ENCODE results near the gene SORT1. TPM values are rescaled to one million over a fixed set of nuclear protein-coding genes. Genes with fewer than 3 reads are reported as not detected.

Gene SORT1
- total and polyA plus RNA-seq, 2 of the 13 experiments (the other 11 are each of a cell fraction or from before 2014, with no cell fraction given), result 32.4 to 93.0 TPM

GRCh38 chr1:109392788-109393616 lies 4.7 kb downstream of the SORT1 start (continued):
- peak; percentile 76; the same call in 1 of the 2 replicates for TF ChIP-seq PRDM10 (CRISPR knock-in tag; IDR thresholded peaks at IDR 0.05; ENCODE audit: low read depth)
- no peak for TF ChIP-seq XBP1 (CRISPR knock-in tag; IDR thresholded peaks at IDR 0.05)
- no peak for TF ChIP-seq GTF2F1 (IDR thresholded peaks at IDR 0.05; ENCODE audit: low read length)
- TF ChIP-seq ZSCAN30 (CRISPR knock-in tag; IDR thresholded peaks at IDR 0.05), result no peak
- TF ChIP-seq SNAI1 (CRISPR knock-in tag; IDR thresholded peaks at IDR 0.05; ENCODE audit: borderline replicate concordance), result no peak
- peak; percentile 61; the same call in 1 of the 2 replicates for TF ChIP-seq HOXA5 (CRISPR knock-in tag; IDR thresholded peaks at IDR 0.05)
- TF ChIP-seq LCORL (IDR thresholded peaks at IDR 0.05), result 0 out of 2 replicates have a peak, but pooled peaks have one; percentile 41
- peak; percentile 72 for TF ChIP-seq LCORL (CRISPR knock-in tag; IDR thresholded peaks at IDR 0.05)
- peak; percentile 98 for TF ChIP-seq SIN3A (IDR thresholded peaks at IDR 0.05; ENCODE audit: borderline replicate concordance, low read depth, low read length)
- peak; percentile 86 for TF ChIP-seq RXRA (CRISPR knock-in tag; IDR thresholded peaks at IDR 0.05)
- TF ChIP-seq MEIS1 (CRISPR knock-in tag; IDR thresholded peaks at IDR 0.05; ENCODE audit: borderline replicate concordance), result peak; percentile 95
- no peak for TF ChIP-seq GZF1 (CRISPR knock-in tag; IDR thresholded peaks at IDR 0.05)
- TF ChIP-seq SRSF9 (IDR thresholded peaks at IDR 0.05; ENCODE audit: borderline replicate concordance, insufficient read depth, low read depth, low read length, poor library complexity, severe bottlenecking), result no peak
- TF ChIP-seq POLR2AphosphoS5 (IDR thresholded peaks at IDR 0.05; ENCODE audit: low read depth, low read length), result peak; percentile 61; the same call in 1 of the 2 replicates
- no peak for TF ChIP-seq CENPT (CRISPR knock-in tag; IDR thresholded peaks at IDR 0.05; ENCODE audit: low read depth)
- TF ChIP-seq ZNF878 (CRISPR knock-in tag; IDR thresholded peaks at IDR 0.05), result peak; percentile 92
- peak; percentile 67; the same call in 1 of the 2 replicates for TF ChIP-seq ZNF276 (CRISPR knock-in tag; IDR thresholded peaks at IDR 0.05; ENCODE audit: low read depth)
- peak; percentile 88 for TF ChIP-seq ELF3 (CRISPR knock-in tag; IDR thresholded peaks at IDR 0.05)
- TF ChIP-seq HMGA1 (CRISPR knock-in tag; conservative IDR thresholded peaks at IDR 0.05), result no peak
- TF ChIP-seq ISL2 (CRISPR knock-in tag; IDR thresholded peaks at IDR 0.05), result peak; percentile 79
- peak; percentile 87 for TF ChIP-seq TBX3 (IDR thresholded peaks at IDR 0.05; ENCODE audit: borderline replicate concordance)
